Measurements from ENCODE around the gene TMEM92.

The TMEM92 gene

GRCh38 chr17:50256826-50257618 is 17.2 kb upstream of the TMEM92 start:
- no peak overlapping the region for H3K4me3 ChIP-seq (ENCODE audit: low read depth, low read length)
- DNase-seq (ENCODE audit: low read depth) = no peak
- TF ChIP-seq CTCF (IDR thresholded peaks at IDR 0.05; ENCODE audit: control insufficient read depth, extremely low read depth, insufficient read depth) = no peak

GRCh38 chr17:50257676-50258224 is 16.5 kb upstream of the TMEM92 start:
- no peak overlapping the region for H3K4me3 ChIP-seq (ENCODE audit: low read depth, low read length)
- no peak for TF ChIP-seq CTCF (IDR thresholded peaks at IDR 0.05; ENCODE audit: control insufficient read depth, extremely low read depth, insufficient read depth)
- no peak for DNase-seq (ENCODE audit: low read depth)

- no peak for TF ChIP-seq CTCF (IDR thresholded peaks at IDR 0.05; ENCODE audit: control insufficient read depth, extremely low read depth, insufficient read depth)
- H3K4me3 ChIP-seq (ENCODE audit: low read depth, low read length) = no peak overlapping the region
- DNase-seq (ENCODE audit: low read depth) = no peak
Measured at GRCh38 chr17:50258647-50259476, 15.4 kb upstream of the TMEM92 start.

GRCh38 chr17:50259477-50260324 is 14.6 kb upstream of the TMEM92 start:
- no peak overlapping the region for H3K4me3 ChIP-seq (ENCODE audit: low read depth, low read length)
- TF ChIP-seq CTCF (IDR thresholded peaks at IDR 0.05; ENCODE audit: control insufficient read depth, extremely low read depth, insufficient read depth) = no peak
- DNase-seq (ENCODE audit: low read depth) = no peak

- no peak for TF ChIP-seq CTCF (IDR thresholded peaks at IDR 0.05; ENCODE audit: control insufficient read depth, extremely low read depth, insufficient read depth)
- H3K4me3 ChIP-seq (ENCODE audit: low read depth, low read length) = no peak overlapping the region
- DNase-seq (ENCODE audit: low read depth) = no peak
Measured at GRCh38 chr17:50260501-50260911, 13.8 kb upstream of the TMEM92 start.
